DND-41 (cell line): ENCODE results near the gene TOMM40L.

Experiments
- ATAC-seq: fragments of 200-7000 bp; cut with Tn5 transposase; 3 replicates; pipeline ENCODE4 v1.9.1; 2021; ENCODE audit warnings: low read depth; ENCODE audit not compliant: insufficient read depth
- DNase-seq: peaks from one replicate; pipeline ENCODE4 v3.0.0-alpha.2; 2020
- H2AFZ ChIP-seq: 2 replicates; pipeline ENCODE4 v1.6.0; 2012; ENCODE audit warnings: low read depth, low read length
- H3K27ac ChIP-seq: 2 replicates; pipeline ENCODE4 v1.5.1; 2012; ENCODE audit warnings: low read length, inconsistent platforms
- H3K27me3 ChIP-seq: fragments of 200-600 bp; sonication (generic); 2 replicates; pipeline ENCODE4 v1.6.0; 2012; ENCODE audit warnings: low read length, mild to moderate bottlenecking, inconsistent platforms; ENCODE audit not compliant: insufficient read depth, poor library complexity
- H3K36me3 ChIP-seq: 2 replicates; pipeline ENCODE4 v1.5.1; 2012; ENCODE audit warnings: low read length, inconsistent platforms; ENCODE audit not compliant: insufficient read depth
- H3K4me1 ChIP-seq: 2 replicates; pipeline ENCODE4 v1.5.1; 2012; ENCODE audit warnings: mild to moderate bottlenecking, low read length; ENCODE audit not compliant: insufficient read depth
- H3K4me2 ChIP-seq: 2 replicates; pipeline ENCODE4 v1.6.0; 2012; ENCODE audit warnings: mild to moderate bottlenecking, moderate library complexity, low read length, inconsistent platforms; ENCODE audit not compliant: insufficient read depth
- H3K4me3 ChIP-seq, 2 experiments: fragments of 200-600 bp in 1 of 2; shearing (Covaris generic) in 1 of 2; 2 replicates each; pipeline ENCODE4 v1.5.1; 2012 to 2016; ENCODE audit warnings: inconsistent platforms in 2 of 2, low read length in 2 of 2, mild to moderate bottlenecking in 2 of 2, low read depth in 1 of 2, moderate library complexity in 1 of 2
- H3K79me2 ChIP-seq: 2 replicates; pipeline ENCODE4 v1.6.0; 2012; ENCODE audit warnings: low read length, inconsistent platforms; ENCODE audit not compliant: insufficient read depth
- H3K9ac ChIP-seq: 2 replicates; pipeline ENCODE4 v1.6.0; 2012; ENCODE audit warnings: low read depth, mild to moderate bottlenecking, inconsistent platforms, low read length, moderate library complexity
- H3K9me3 ChIP-seq: 2 replicates; pipeline ENCODE4 v1.5.1; 2012; ENCODE audit warnings: low read length, moderate library complexity, mild to moderate bottlenecking, inconsistent platforms; ENCODE audit not compliant: insufficient read depth, severe bottlenecking
- H4K20me1 ChIP-seq: 2 replicates; pipeline ENCODE4 v1.6.0; 2012; ENCODE audit warnings: low read length; ENCODE audit not compliant: insufficient read depth
- CTCF ChIP-seq: IDR thresholded peaks from 2 replicates; pipeline ENCODE4 v1.5.1; 2012; ENCODE audit warnings: borderline replicate concordance, low read length, moderate library complexity, mild to moderate bottlenecking; ENCODE audit not compliant: poor library complexity, severe bottlenecking; ENCODE audit errors: extremely low read depth
- EZH2 ChIP-seq: IDR thresholded peaks from 3 replicates; pipeline ENCODE4 v1.6.1; 2012; ENCODE audit warnings: borderline replicate concordance, low read depth, mild to moderate bottlenecking, moderate library complexity, low read length, inconsistent platforms; ENCODE audit not compliant: severe bottlenecking

The TOMM40L gene

GRCh38 chr1:161225534-161226319, at the start of gene TOMM40L:
Gene TOMM40L (plus strand): TSS chr1:161226060. CDS start chr1:161226490, 430 bp downstream.
- peaks cover 27% of the 10 kb centered on the region for H3K4me1 ChIP-seq
- peak within 1 kb of the TSS; percentile 98 for H2AFZ ChIP-seq
- H3K4me3 ChIP-seq = peak within 1 kb of the TSS; percentile 72 to 89
- H4K20me1 ChIP-seq = 0 out of 2 replicates have a peak, but pooled peaks cover under 1% of the 10 kb centered on the region
- peaks cover 24% of the 10 kb centered on the region for H3K36me3 ChIP-seq
- peak within 1 kb of the TSS; percentile 93 for H3K4me2 ChIP-seq
- peak; percentile 93 for ATAC-seq
- DNase-seq = peak; percentile 95
- no peaks in the 10 kb centered on the region for H3K27me3 ChIP-seq
- H3K27ac ChIP-seq = peak within 1 kb of the TSS; percentile 88
- TF ChIP-seq EZH2 (no peak), CTCF (peak; percentile 82)
- H3K9ac ChIP-seq = peak within 1 kb of the TSS; percentile 70
- peaks cover 13% of the 10 kb centered on the region for H3K79me2 ChIP-seq
- H3K9me3 ChIP-seq = no peaks in the 10 kb centered on the region

GRCh38 chr1:161176468-161177111, 49.3 kb upstream of the TOMM40L start:
- peak overlapping the region; percentile 90 for H2AFZ ChIP-seq
- no peaks in the 10 kb centered on the region for H3K27me3 ChIP-seq
- H3K4me2 ChIP-seq = peak overlapping the region; percentile 93
- DNase-seq (no peak), ATAC-seq (no peak)
- H3K9me3 ChIP-seq = no peaks in the 10 kb centered on the region
- H3K36me3 ChIP-seq = peaks cover 38% of the 10 kb centered on the region
- TF ChIP-seq CTCF (no peak), EZH2 (no peak)
- H3K4me3 ChIP-seq = peak overlapping the region; percentile 34 to 73
- H3K79me2 ChIP-seq = peaks cover 18% of the 10 kb centered on the region
- H4K20me1 ChIP-seq = no peaks in the 10 kb centered on the region
- H3K4me1 ChIP-seq = peaks cover 30% of the 10 kb centered on the region
- peak overlapping the region; percentile 79 for H3K27ac ChIP-seq
- H3K9ac ChIP-seq = peak overlapping the region; percentile 63

- H3K9ac ChIP-seq = peak within 1 kb of the TSS; percentile 63
- DNase-seq = peak; percentile 94
Observed at GRCh38 chr1:161177112-161177935, 48.5 kb upstream of the TOMM40L start, which contains the start of gene B4GALT3. Gene B4GALT3 (minus strand): TSS chr1:161177507. CDS start chr1:161176060, 1,447 bp downstream.

More at GRCh38 chr1:161177112-161177935, 48.5 kb upstream of the TOMM40L start, which contains the start of gene B4GALT3:
- H3K36me3 ChIP-seq = peaks cover 31% of the 10 kb centered on the region
- peaks cover 30% of the 10 kb centered on the region for H3K4me1 ChIP-seq
- ATAC-seq = peak; percentile 95
- H2AFZ ChIP-seq = peak within 1 kb of the TSS; percentile 90
- TF ChIP-seq EZH2 = no peak
- peak; percentile 40 for TF ChIP-seq CTCF
- H4K20me1 ChIP-seq = no peaks in the 10 kb centered on the region
- H3K27ac ChIP-seq = peak within 1 kb of the TSS; percentile 79
- peaks cover 18% of the 10 kb centered on the region for H3K79me2 ChIP-seq
- peak within 1 kb of the TSS; percentile 93 for H3K4me2 ChIP-seq
- H3K9me3 ChIP-seq = no peaks in the 10 kb centered on the region
- no peaks in the 10 kb centered on the region for H3K27me3 ChIP-seq
- peak within 1 kb of the TSS; percentile 34 to 73 for H3K4me3 ChIP-seq
